ENCODE data around the gene OSTF1. TPM values are rescaled to one million over a fixed set of nuclear protein-coding genes. Genes with fewer than 3 reads are reported as not detected.

The OSTF1 gene
- total and polyA plus RNA-seq, 12 donors, result 15.8 to 37.7 (median 20.7) TPM

DNA sequence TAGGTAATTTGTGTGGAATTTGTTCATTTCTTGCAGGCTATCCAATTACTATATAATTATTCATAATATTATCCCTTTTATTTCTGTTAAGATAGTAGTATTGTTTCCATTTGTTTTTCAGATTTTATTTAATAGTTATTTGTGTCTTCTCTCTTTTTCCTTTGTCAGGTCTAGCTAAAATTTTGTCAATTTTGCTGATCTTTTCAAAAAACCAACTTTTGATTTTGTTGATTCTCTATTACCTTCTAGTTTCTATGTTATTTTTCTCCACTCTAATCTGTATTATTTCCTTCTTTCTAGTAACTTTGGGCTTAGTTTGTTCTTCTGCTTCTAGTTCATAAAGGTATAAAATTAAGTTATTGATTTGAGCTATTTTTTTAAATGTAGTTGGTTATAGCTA lies 76.3 kb downstream of the OSTF1 start:
- H3K27ac ChIP-seq, result no peak overlapping the region
- ATAC-seq (no peak), DNase-seq (no peak)
- peaks cover 0 to 52% (median 10%) of the 10 kb centered on the region in 11 donors for H3K9me3 ChIP-seq
- peaks cover 0 to 5% (median 2%) of the 10 kb centered on the region in 9 donors for H3K4me1 ChIP-seq
- intact Hi-C loops (cut with DNase I), result no loop called here
- TF ChIP-seq, protein P1, sequence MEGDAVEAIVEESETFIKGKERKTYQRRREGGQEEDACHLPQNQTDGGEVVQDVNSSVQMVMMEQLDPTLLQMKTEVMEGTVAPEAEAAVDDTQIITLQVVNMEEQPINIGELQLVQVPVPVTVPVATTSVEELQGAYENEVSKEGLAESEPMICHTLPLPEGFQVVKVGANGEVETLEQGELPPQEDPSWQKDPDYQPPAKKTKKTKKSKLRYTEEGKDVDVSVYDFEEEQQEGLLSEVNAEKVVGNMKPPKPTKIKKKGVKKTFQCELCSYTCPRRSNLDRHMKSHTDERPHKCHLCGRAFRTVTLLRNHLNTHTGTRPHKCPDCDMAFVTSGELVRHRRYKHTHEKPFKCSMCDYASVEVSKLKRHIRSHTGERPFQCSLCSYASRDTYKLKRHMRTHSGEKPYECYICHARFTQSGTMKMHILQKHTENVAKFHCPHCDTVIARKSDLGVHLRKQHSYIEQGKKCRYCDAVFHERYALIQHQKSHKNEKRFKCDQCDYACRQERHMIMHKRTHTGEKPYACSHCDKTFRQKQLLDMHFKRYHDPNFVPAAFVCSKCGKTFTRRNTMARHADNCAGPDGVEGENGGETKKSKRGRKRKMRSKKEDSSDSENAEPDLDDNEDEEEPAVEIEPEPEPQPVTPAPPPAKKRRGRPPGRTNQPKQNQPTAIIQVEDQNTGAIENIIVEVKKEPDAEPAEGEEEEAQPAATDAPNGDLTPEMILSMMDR (IDR thresholded peaks at IDR 0.05), result no peak
- no peaks in the 10 kb centered on the region for H3K27me3 ChIP-seq
- H3K36me3 ChIP-seq, result peaks cover 0 to 69% (median 13%) of the 10 kb centered on the region in 9 donors
- H3K4me3 ChIP-seq, result no peak overlapping the region

DNA sequence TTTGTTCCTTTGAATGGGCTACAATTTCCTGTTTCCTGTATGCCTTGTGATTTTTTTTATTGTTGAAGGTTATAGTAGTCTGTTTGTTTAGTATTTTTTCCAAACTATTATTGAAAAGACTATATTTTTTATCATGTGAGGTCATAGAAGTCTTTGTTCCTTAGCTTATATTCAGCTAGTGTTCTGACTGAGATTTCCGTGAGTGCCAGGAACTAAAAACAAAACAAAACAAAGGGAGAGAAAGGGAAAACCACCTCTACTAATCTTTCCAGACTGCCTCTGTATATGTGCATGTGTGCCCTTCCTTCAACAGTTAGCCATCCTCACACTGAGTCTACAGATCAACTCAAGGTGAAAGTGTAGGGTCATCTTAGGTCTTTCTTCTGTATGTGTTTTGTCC lies 79.0 kb downstream of the OSTF1 start:
- Histone ChIP-seq H3K4me1 (peaks cover 0 to 13% (median 3%) of the 10 kb centered on the region in 9 donors), H3K9me3 (peaks cover 0 to 51% (median 10%) of the 10 kb centered on the region in 11 donors), H3K36me3 (peaks cover 0 to 83% (median 13%) of the 10 kb centered on the region in 9 donors), H3K27ac (no peak overlapping the region), H3K27me3 (no peaks in the 10 kb centered on the region), H3K4me3 (no peak overlapping the region)
- TF ChIP-seq, protein P1 (IDR thresholded peaks at IDR 0.05), result no peak
- intact Hi-C loops (cut with DNase I), result loop anchor here in 1 of 10 donors (5.0 kb wide), 1 partner anchor 80 kb away; the partner anchor contains the start of genes NMRK1 and OSTF1
- WGBS, 2 donors, result 63 to 79% methylated on average over 1 of the region's 1 CpG
- DNase-seq (no peak), ATAC-seq (no peak)

DNA sequence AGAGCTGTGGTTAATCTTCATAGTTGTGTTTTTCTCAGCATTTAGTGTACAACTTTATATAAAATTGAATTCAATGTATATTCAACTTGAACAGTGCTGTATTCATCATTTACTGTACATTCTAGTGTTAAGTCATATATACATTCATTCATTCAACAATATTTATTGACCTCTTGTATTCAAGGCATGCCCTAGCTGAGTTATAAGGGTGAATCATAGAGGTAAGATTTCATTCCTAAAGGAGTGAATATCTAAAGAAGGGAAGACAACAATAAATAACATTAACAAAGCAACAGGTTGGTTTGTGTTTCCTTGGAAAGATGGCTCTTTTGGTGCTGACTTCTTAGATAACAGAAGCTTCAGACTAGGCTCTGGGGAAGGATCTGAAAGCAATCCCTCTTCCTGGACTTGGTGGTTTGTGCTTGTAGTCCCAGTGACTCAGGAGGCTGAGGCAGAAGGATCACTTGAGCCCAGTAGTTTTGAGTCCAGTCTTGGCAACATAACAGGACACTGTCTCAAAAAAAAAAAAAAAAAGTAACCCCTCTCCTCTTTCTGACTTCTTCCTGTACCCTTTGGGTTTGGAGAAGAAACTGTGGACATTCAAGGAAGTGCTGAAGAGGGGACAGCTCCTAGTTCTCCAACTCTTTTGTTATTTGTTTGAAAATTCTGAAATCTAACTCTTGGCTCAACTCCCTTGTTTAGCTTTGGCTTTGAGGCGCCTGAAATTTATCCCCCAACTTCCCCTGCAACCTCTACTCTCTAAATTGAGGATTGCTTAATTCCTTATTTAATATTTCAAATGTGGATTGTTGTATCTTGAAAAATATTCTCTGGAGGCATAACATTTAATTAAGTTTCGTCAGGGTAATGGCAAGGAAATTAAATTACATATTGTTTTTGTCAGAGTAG lies 80.2 kb downstream of the OSTF1 start:
- no peaks in the 10 kb centered on the region for H3K27me3 ChIP-seq
- 72% methylated on average over 2 of the region's 2 CpGs for WGBS, 2 donors
- H3K36me3 ChIP-seq, result peaks cover 0 to 82% (median 13%) of the 10 kb centered on the region in 9 donors
- peaks cover 0 to 13% (median 3%) of the 10 kb centered on the region in 9 donors for H3K4me1 ChIP-seq
- H3K4me3 ChIP-seq, result no peak overlapping the region
- TF ChIP-seq, protein P1 (IDR thresholded peaks at IDR 0.05), result no peak
- DNase-seq, result no peak
- H3K9me3 ChIP-seq, result peaks cover 0 to 41% (median 10%) of the 10 kb centered on the region in 11 donors
- peak overlapping the region in 3 of 10 donors; percentile 13 to 67 (median 35) for H3K27ac ChIP-seq
- intact Hi-C loops (cut with DNase I), result loop anchor here in 1 of 10 donors (5.0 kb wide), 1 partner anchor 81 kb away; the partner anchor contains the start of genes NMRK1 and OSTF1
- ATAC-seq, result no peak

DNA sequence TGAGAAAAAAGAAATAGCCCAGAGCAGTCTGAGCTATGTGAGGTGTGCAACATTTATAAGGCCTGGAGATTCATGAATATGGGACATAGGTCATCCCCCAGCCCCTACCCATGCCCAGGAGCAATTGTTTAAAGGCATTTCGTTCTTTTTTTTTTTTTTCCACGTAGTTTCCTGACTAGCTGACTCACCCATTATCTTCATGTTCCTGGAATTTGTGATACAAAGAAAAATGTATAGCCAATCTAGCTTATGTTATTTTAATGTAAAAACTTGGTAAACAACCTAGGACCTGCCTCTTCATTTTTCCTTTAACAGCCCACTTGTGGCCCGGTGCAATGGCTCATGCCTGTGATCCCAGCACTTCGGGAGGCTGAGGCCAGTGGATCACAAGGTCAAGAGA lies 81.3 kb downstream of the OSTF1 start:
- WGBS, 2 donors, result 60 to 68% methylated on average over 4 of the region's 4 CpGs
- intact Hi-C loops (cut with DNase I), result loop anchor here in 1 of 10 donors (5.0 kb wide), 1 partner anchor 82 kb away; the partner anchor contains the start of genes NMRK1 and OSTF1
- ATAC-seq, result peak in 5 of 8 donors; percentile 16 to 54 (median 53)

More for the DNA sequence above, 81.3 kb downstream of the OSTF1 start:
- peaks cover 0 to 35% (median 10%) of the 10 kb centered on the region in 11 donors for H3K9me3 ChIP-seq
- peak overlapping the region in 6 of 10 donors; percentile 1 to 67 (median 30) for H3K27ac ChIP-seq
- H3K36me3 ChIP-seq, result peaks cover 0 to 79% (median 10%) of the 10 kb centered on the region in 9 donors
- H3K4me1 ChIP-seq, result peaks cover 0 to 13% (median 3%) of the 10 kb centered on the region in 9 donors
- no peak overlapping the region for H3K4me3 ChIP-seq
- TF ChIP-seq, protein P1 (IDR thresholded peaks at IDR 0.05), result no peak
- H3K27me3 ChIP-seq, result no peaks in the 10 kb centered on the region
- no peak for DNase-seq

Measured in heart right ventricle (tissue), 16 donors.